T47D (cell line): Measurements from ENCODE around the gene TTC39C.
A peak's percentile ranks its signal among the peaks of the same experiment; 100 is the strongest.
"Not testable (repeated sequence)": the region's sequence is repeated elsewhere in the genome, so short reads cannot be mapped to it uniquely, and the experiment has no call there.

ENCODE experiments used
- DNase-seq, 2 experiments: peaks; one replicate each; pipeline versions ENCODE4 v3.0.0 to v3.0.0-alpha.2; 2011 to 2012; ENCODE audit warnings: low read depth in 1 of 2, low spot score in 1 of 2
- JUND ChIP-seq: IDR thresholded peaks from 2 replicates; pipeline ENCODE4 v1.6.1; 2012; ENCODE audit warnings: low read depth
- in situ Hi-C: cut with HindIII; loops from 2 replicates; pipeline ENCODE4 v1.10.0; 2016; ENCODE audit warnings: low sequenced_read_pairs, low pct_unique_long_range_greater_than_20kb

TTC39C gene

GRCh38 chr18:24014986-24015638 lies 558 bp downstream of the TTC39C start:
- in situ Hi-C loops, result no loop called here
- peak; percentile 17 to 32 for DNase-seq
- TF ChIP-seq JUND, result no peak

- no peak for TF ChIP-seq JUND
- DNase-seq, result peak in 1 of 2 experiments; percentile 22
- in situ Hi-C loops, result no loop called here
Observed at GRCh38 chr18:24015639-24016631, 1.4 kb downstream of the TTC39C start.

- DNase-seq, result peak; percentile 7 to 38
- TF ChIP-seq JUND, result no peak
- in situ Hi-C loops, result no loop called here
Observed at GRCh38 chr18:24016643-24017042, 2.1 kb downstream of the TTC39C start.

GRCh38 chr18:24018299-24018886 lies 3.8 kb downstream of the TTC39C start:
- in situ Hi-C loops, result no loop called here
- TF ChIP-seq JUND, result no peak
- DNase-seq, result no peak

- in situ Hi-C loops, result no loop called here
- no peak for TF ChIP-seq JUND
- DNase-seq, result no peak
Observed at GRCh38 chr18:24019641-24020331, 5.2 kb downstream of the TTC39C start.

- in situ Hi-C loops, result no loop called here
- TF ChIP-seq JUND, result no peak
- DNase-seq, result no peak
Observed at GRCh38 chr18:24021505-24021904, 7.0 kb downstream of the TTC39C start.

GRCh38 chr18:24022161-24022560 lies 7.6 kb downstream of the TTC39C start:
- DNase-seq, result no peak
- in situ Hi-C loops, result no loop called here
- TF ChIP-seq JUND, result no peak

GRCh38 chr18:24023185-24023814 lies 8.7 kb downstream of the TTC39C start:
- no peak for TF ChIP-seq JUND
- in situ Hi-C loops, result no loop called here
- DNase-seq, result peak in 1 of 2 experiments; percentile 84

GRCh38 chr18:24024425-24024824 lies 9.9 kb downstream of the TTC39C start:
- no peak for TF ChIP-seq JUND
- in situ Hi-C loops, result no loop called here
- DNase-seq, result no peak

GRCh38 chr18:24026457-24026856 lies 11.9 kb downstream of the TTC39C start:
- no peak for TF ChIP-seq JUND
- in situ Hi-C loops, result no loop called here
- no peak for DNase-seq

- in situ Hi-C loops, result no loop called here
Observed at GRCh38 chr18:24027156-24027827, 12.7 kb downstream of the TTC39C start.

GRCh38 chr18:24028946-24029345 lies 14.4 kb downstream of the TTC39C start:
- in situ Hi-C loops, DNase-seq: not testable (repeated sequence)

More at GRCh38 chr18:24027156-24027827, 12.7 kb downstream of the TTC39C start:
- TF ChIP-seq JUND, result no peak
- no peak for DNase-seq
